LoVo (cell line): Measurements from ENCODE around the gene PPP2R3B.

ENCODE experiments used
- DNase-seq: peaks from one replicate; pipeline ENCODE4 v3.0.0-alpha.2; 2016; ENCODE audit warnings: low spot score

PPP2R3B gene

GRCh38 chrX:370963-371745, 15.6 kb downstream of the PPP2R3B start:
- no peak for DNase-seq

- DNase-seq: no peak
Measured at GRCh38 chrX:370244-370962, 16.3 kb downstream of the PPP2R3B start.

- no peak for DNase-seq
Measured at GRCh38 chrX:369563-370101, 17.1 kb downstream of the PPP2R3B start.

GRCh38 chrX:368811-369562, 17.7 kb downstream of the PPP2R3B start:
- no peak for DNase-seq

- no peak for DNase-seq
Measured at GRCh38 chrX:367866-368265, 18.8 kb downstream of the PPP2R3B start.

- DNase-seq: no peak
Measured at GRCh38 chrX:367349-367748, 19.4 kb downstream of the PPP2R3B start.

- DNase-seq: no peak
Measured at GRCh38 chrX:363621-364375, 22.9 kb downstream of the PPP2R3B start.

GRCh38 chrX:362937-363620, 23.6 kb downstream of the PPP2R3B start:
- no peak for DNase-seq

GRCh38 chrX:362351-362750, 24.4 kb downstream of the PPP2R3B start:
- DNase-seq: no peak

- DNase-seq: no peak
Measured at GRCh38 chrX:361231-362145, 25.2 kb downstream of the PPP2R3B start.

- DNase-seq: no peak
Measured at GRCh38 chrX:360496-361150, 26.1 kb downstream of the PPP2R3B start.

- no peak for DNase-seq
Measured at GRCh38 chrX:358651-359143, 28.0 kb downstream of the PPP2R3B start.

GRCh38 chrX:357693-358471, 28.8 kb downstream of the PPP2R3B start:
- no peak for DNase-seq

GRCh38 chrX:357035-357692, 29.5 kb downstream of the PPP2R3B start:
- DNase-seq: no peak

GRCh38 chrX:356385-357034, 30.2 kb downstream of the PPP2R3B start:
- no peak for DNase-seq

- DNase-seq: no peak
Measured at GRCh38 chrX:355329-356050, 31.2 kb downstream of the PPP2R3B start.
